Smooth muscle cell of the brain vasculature (primary cell): Measurements from ENCODE around the gene NLRX1.
"Not testable (repeated sequence)": the region's sequence is repeated elsewhere in the genome, so short reads cannot be mapped to it uniquely, and the experiment has no call there.

Experiments
- DNase-seq: peaks from one replicate; pipeline ENCODE4 v3.0.0-alpha.2; 2012; ENCODE audit warnings: low read depth, low spot score

Gene NLRX1

GRCh38 chr11:119184399-119184798 lies 15.9 kb downstream of the NLRX1 start:
- not testable (repeated sequence) for DNase-seq

- no peak for DNase-seq
Observed at GRCh38 chr11:119185981-119186634, 17.6 kb downstream of the NLRX1 start.

- DNase-seq = no peak
Observed at GRCh38 chr11:119187123-119187892, 18.8 kb downstream of the NLRX1 start.

- DNase-seq = no peak
Observed at GRCh38 chr11:119188067-119188466, 19.5 kb downstream of the NLRX1 start.

GRCh38 chr11:119188887-119189286 lies 20.4 kb downstream of the NLRX1 start:
- no peak for DNase-seq

- DNase-seq = no peak
Observed at GRCh38 chr11:119189393-119189792, 20.9 kb downstream of the NLRX1 start.

- no peak for DNase-seq
Observed at GRCh38 chr11:119190531-119190930, 22.0 kb downstream of the NLRX1 start.

- not testable (repeated sequence) for DNase-seq
Observed at GRCh38 chr11:119191265-119191664, 22.7 kb downstream of the NLRX1 start.

- no peak for DNase-seq
Observed at GRCh38 chr11:119192111-119192510, 23.6 kb downstream of the NLRX1 start.

GRCh38 chr11:119193001-119193400 lies 24.5 kb downstream of the NLRX1 start:
- no peak for DNase-seq

- DNase-seq = no peak
Observed at GRCh38 chr11:119193626-119194025, 25.1 kb downstream of the NLRX1 start.

GRCh38 chr11:119194811-119195440 lies 26.4 kb downstream of the NLRX1 start:
- DNase-seq = no peak

GRCh38 chr11:119195680-119196079 lies 27.2 kb downstream of the NLRX1 start:
- no peak for DNase-seq

- peak; percentile 57 for DNase-seq
Observed at GRCh38 chr11:119196833-119197483, 28.4 kb downstream of the NLRX1 start.

GRCh38 chr11:119198925-119199324 lies 30.4 kb downstream of the NLRX1 start:
- DNase-seq = no peak

- not testable (repeated sequence) for DNase-seq
Observed at GRCh38 chr11:119201236-119201635, 32.7 kb downstream of the NLRX1 start.

- DNase-seq = no peak
Observed at GRCh38 chr11:119202554-119202953, 34.0 kb downstream of the NLRX1 start.

- DNase-seq = no peak
Observed at GRCh38 chr11:119204066-119204465, 35.5 kb downstream of the NLRX1 start.

- DNase-seq = no peak
Observed at GRCh38 chr11:119205080-119205479, 36.6 kb downstream of the NLRX1 start.

GRCh38 chr11:119205574-119206510 lies 37.3 kb downstream of the NLRX1 start, which contains the start of gene CBL:
CBL (plus strand) TSS chr11:119206339; CDS start chr11:119206418, 79 bp downstream.
- DNase-seq = peak; percentile 72
